DOHH2 (cell line): ENCODE data around the gene VAC14.

ENCODE experiments used
- CTCF ChIP-seq: fragments of 200-600 bp; sonication (generic); IDR thresholded peaks from one replicate; pipeline ENCODE4 v1.5.1; 2014; ENCODE audit warnings: antibody characterized with exemption, mild to moderate bottlenecking, low read depth, low read length; ENCODE audit not compliant: poor library complexity, severe bottlenecking
- EZH2phosphoT487 ChIP-seq: fragments of 200-600 bp; sonication (generic); IDR thresholded peaks from 2 replicates; pipeline ENCODE4 v1.6.1; 2017; ENCODE audit warnings: borderline replicate concordance, mild to moderate bottlenecking, antibody characterized with exemption, low read length, moderate library complexity, mixed read lengths

- TF ChIP-seq CTCF, result no peak
- TF ChIP-seq EZH2phosphoT487, result no peak
These were observed 138.9 kb downstream of the VAC14 start for GRCh38 chr16:70661918-70662641.
